HL-60/S4 treated with phorbol 12-myristate 13-acetate at 8.2 ng/mL for 4 days and 3 days (cell line): ENCODE results near the gene LVRN.
"Not testable (repeated sequence)": the region's sequence is repeated elsewhere in the genome, so short reads cannot be mapped to it uniquely, and the experiment has no call there.

Experiments
- in situ Hi-C: fragments of 300-500 bp; cut with MboI; formaldehyde crosslinking; loops from 2 replicates; pipeline ENCODE4 v1.15.0; 2022; ENCODE audit warnings: low sequenced_read_pairs

Gene LVRN, protein sequence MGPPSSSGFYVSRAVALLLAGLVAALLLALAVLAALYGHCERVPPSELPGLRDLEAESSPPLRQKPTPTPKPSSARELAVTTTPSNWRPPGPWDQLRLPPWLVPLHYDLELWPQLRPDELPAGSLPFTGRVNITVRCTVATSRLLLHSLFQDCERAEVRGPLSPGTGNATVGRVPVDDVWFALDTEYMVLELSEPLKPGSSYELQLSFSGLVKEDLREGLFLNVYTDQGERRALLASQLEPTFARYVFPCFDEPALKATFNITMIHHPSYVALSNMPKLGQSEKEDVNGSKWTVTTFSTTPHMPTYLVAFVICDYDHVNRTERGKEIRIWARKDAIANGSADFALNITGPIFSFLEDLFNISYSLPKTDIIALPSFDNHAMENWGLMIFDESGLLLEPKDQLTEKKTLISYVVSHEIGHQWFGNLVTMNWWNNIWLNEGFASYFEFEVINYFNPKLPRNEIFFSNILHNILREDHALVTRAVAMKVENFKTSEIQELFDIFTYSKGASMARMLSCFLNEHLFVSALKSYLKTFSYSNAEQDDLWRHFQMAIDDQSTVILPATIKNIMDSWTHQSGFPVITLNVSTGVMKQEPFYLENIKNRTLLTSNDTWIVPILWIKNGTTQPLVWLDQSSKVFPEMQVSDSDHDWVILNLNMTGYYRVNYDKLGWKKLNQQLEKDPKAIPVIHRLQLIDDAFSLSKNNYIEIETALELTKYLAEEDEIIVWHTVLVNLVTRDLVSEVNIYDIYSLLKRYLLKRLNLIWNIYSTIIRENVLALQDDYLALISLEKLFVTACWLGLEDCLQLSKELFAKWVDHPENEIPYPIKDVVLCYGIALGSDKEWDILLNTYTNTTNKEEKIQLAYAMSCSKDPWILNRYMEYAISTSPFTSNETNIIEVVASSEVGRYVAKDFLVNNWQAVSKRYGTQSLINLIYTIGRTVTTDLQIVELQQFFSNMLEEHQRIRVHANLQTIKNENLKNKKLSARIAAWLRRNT

DNA sequence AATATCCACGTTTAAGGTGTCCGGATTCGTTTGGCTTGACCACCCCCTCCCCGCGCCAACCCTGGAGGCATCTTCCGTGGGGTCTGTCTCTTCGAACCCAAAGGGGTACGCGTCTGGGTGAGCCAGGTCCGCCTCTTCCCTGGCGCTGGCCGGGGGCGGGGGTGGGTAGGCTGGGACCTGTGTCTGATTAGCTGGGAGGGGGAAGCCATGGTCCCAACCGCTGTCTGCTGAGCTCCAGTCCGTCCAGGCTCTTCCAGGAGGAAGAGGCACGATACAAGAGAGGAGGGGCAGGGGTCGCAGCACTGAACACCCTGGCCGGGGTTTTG, at the start of gene LVRN:
Gene LVRN (plus strand): TSS at position 237 of the 326 bp plus-strand sequence. CDS start 143 bp downstream, outside the sequence.
- in situ Hi-C loops: no loop called here

DNA sequence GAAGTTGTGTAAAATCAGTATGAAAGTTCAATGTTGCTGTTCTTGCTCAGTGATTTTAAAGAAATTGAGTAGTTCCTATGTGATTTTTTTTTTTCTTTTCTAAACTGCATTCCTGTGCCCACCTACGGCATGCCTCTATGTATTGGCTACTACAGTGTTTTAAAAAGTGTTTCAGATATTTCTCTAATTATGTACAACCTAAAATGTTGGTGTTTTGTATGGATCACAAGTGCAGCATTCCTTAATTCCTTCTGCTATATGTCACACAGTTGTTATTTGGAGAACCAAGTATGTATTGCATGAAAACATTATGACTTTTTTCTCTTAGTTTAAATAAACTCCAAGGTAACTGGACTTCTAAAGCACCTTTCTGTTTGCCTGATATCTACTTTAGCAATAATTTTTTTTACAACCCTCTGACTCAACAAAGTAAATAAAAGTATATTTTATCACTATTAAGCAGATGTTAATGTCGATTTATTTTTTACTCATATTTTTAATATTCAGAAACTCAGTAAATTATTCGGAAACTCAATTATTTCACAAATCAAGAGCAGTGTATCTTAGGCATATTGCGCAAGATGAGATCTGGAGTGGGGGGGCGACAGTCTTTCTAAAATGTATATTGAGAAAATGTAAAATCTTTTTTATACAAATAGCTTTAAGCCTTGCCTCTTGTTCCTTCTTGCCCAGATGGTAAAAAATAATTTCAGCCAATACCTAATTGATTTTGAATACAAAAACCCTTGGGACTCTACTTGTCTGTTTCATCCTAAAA, 48.5 kb upstream of the LVRN start:
- in situ Hi-C loops: not testable (repeated sequence)

DNA sequence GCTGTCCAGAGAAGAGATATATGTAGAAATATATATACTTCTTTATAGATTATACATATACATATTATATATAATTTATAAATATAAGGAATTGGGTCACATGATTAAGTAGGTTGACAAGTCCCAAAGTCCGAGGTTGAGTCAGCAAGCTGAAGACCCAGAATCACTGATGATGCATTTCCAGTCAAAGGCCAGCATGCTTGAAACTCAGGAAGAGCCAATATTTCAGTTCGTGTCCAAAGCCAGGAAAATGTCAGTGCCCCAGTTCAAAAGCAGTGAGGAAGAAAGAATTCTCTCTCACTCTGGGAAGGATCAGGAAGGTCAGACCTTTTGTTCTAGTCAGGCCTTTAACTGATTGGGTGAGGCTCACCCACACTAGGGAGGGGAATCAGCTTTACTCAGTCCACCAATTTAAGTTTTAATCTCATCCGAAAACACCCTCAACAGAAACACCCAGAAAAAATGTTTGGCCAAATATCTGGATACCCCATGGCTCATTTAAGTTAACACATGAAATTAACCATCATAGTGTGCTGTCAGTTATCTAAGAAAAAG, 42.0 kb upstream of the LVRN start:
- in situ Hi-C loops: no loop called here

DNA sequence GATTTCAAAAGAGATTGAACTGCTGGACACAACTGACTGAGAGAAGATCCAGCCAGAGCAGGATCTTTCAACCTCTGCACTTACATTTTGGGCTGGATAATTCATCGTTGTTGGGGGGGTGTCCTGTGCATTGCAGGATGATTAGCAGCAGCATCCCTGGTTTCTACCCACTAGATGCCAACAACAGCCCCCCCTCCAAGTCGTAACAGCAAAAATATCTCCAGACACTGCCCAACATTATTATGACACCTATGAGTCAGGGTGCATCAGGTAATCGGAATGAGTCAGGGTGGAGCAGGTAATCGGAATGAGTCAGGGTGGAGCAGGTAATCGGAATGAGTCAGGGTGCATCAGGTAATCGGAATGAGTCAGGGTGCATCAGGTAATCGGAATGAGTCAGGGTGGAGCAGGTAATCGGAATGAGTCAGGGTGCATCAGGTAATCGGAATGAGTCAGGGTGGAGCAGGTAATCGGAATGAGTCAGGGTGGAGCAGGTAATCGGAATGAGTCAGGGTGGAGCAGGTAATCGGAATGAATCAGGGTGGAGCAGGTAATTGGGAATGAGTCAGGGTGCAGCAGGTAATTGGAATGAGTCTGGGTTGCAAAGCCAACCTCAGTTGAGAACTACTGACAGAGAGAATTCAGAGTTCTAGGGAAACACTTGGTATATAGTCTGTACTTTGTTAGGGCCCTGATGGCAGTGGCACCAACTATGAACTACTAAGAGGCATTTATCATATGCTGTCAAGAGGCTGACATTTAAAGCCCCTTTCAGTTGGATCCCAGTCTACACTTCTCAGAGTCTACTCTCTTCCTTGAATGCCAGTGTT, 33.5 kb upstream of the LVRN start:
- in situ Hi-C loops: not testable (repeated sequence)

DNA sequence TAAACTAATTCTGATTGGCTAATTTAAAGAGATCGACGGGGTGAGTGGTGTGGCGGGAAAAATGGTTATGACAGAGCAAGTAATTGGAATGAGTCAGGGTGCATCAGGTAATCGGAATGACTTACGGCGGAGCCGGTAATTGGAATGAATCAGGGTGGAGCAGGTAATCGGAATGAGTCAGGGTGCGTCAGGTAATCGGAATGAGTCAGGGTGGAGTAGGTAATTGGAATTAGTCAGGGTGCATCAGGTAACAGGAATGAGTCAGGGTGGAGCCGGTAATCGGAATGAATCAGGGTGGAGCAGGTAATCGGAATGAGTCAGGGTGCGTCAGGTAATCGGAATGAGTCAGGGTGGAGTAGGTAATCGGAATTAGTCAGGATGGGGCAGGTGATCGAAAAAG, 32.1 kb upstream of the LVRN start:
- in situ Hi-C loops: not testable (repeated sequence)

GRCh38 chr5:115930630-115931337, 31.5 kb upstream of the LVRN start:
- in situ Hi-C loops: no loop called here

DNA sequence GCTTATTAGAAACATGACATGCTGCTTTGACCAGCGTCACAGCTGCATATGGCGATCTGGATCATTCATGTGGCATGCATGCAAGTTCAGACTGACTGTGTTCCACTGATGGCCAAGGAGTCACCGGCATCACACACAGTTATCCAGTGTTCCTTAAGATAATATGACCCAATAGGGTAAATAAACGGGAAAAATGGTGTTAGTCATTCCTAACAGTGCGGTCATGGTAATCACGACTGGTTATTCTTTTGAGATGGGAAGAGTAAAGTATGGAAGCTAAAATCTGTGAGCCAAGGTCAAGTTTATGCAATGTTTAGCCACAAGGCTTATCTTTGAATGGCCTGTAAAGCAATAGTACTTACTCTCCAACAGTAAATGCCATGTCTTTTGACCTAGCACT, 29.3 kb upstream of the LVRN start:
- in situ Hi-C loops: no loop called here

DNA sequence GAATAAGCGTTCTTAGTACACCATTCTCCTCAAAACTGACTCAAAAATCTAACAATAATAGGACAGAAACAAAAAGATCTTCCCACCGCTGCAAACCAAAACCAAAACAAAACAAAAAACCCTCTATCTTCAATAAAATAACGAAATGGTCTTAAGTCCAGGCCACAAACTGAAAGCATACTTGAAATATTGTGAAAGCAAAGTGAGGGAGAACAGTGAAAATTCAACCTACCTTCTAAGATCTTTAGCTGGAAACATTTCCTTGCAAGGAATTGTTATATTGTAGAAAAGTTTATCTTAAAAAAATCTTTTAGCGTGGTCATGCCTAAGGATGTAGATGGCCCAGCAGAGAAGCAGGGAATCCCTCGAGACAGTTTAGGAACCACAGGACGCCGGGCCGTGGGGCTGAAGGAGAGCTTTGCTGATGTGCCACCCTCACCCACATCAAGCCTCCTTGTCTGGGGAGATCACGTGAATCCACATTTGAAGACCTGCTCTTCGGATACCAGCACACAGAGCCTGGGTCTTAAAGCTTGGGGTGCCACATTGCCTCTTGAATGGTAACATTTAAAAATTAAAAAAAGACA, 27.8 kb upstream of the LVRN start:
- in situ Hi-C loops: no loop called here

DNA sequence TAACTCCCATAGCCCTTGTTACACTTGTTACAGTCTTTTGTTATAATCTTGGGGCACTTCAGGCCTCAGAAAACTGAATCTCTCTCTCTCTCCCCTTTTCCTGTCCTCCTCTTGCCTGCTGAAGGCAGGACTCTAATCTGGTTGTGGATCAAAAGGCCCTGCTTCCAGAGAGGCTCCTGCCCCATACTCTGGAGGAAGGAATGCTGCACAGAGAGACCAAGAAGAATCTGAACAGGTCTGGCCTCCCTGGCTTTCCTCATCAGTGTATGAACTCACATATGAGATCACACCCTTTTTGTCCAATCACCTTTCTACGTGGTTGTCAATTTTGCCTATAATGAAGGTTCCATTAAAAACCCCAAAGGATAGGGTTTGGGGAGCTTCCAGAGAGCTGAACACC, 26.2 kb upstream of the LVRN start:
- in situ Hi-C loops: no loop called here

- in situ Hi-C loops: no loop called here
These were observed 23.2 kb upstream of the LVRN start for GRCh38 chr5:115939059-115939458.

DNA sequence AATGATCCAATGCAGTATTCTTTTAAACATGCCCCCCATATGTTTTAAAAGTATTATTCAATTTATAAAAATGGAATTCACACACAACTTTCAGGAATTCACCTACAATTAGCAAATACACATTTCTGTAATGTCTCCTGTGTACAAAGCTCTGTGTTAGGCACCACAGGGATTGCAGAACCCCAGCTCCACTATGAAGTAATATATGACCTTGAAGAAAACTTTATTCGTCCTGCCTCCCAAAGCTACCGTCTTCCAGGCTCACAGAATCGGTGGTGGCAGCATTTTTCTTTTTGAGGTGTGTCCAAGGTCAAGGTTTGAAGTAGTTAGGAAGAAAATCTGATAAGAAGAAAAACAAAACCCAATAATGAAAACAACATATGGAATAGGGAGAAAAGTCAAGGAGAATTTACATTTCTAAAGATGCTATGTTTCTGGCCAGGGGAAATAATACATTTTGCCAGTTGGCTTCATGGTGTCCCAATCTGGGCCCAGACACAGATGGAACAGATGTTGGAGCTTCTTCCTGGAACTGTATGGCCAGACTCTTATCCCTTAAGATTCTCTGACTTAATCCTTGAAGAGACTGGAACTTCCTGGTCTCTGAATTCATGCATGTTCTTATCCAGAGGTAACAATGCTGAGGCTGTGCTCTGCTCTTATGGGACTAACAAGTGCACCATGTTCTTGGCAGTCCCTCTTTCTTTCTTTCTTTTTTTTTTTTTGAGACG, 22.0 kb upstream of the LVRN start:
- in situ Hi-C loops: no loop called here

- in situ Hi-C loops: no loop called here
These were observed 21.1 kb upstream of the LVRN start for GRCh38 chr5:115941051-115941675.

- in situ Hi-C loops: no loop called here
These were observed 17.8 kb upstream of the LVRN start for GRCh38 chr5:115944501-115944900.

- in situ Hi-C loops: no loop called here
These were observed 15.6 kb upstream of the LVRN start for GRCh38 chr5:115946655-115947054.

- in situ Hi-C loops: no loop called here
These were observed 15.0 kb upstream of the LVRN start for GRCh38 chr5:115947260-115947659.

DNA sequence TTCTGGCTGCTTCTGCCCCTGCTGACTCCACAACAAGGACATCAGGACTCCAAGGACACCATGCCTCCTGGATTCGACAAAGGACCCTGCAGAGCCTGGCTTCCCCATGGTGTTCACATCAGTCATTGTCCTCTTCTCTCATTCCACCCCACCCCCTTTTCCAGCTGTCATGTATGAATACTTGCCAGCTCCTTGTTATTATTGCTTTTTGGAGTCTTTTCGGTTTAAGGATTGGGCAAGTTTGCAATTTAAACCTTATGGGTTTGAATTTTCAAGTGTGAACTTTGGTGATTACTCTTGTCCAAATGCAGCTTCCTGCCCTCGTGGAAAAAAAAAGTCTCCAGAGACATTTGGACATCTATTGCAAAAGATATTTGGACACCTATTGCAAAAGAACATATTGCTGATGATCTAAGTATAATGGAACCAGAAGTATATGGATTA, 14.2 kb upstream of the LVRN start:
- in situ Hi-C loops: no loop called here

DNA sequence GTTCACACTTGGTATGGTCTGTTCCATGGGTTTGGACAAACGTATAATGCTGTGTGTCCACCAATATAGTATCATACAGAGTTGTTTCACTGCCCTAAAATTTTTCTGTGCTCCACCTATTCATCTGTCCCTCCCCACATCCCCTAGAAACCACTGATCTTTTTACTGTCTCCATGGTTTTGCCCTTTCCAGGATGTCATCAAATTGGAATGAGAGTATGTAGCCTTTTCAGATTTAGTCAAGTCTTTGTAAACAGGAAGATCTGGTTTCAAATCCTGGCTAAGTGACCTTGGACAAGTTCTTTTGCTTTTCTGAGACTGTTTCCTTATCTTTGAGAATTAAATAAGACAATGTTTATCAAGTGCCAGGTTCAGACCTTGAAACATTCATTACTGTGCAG, 13.2 kb upstream of the LVRN start:
- in situ Hi-C loops: no loop called here

DNA sequence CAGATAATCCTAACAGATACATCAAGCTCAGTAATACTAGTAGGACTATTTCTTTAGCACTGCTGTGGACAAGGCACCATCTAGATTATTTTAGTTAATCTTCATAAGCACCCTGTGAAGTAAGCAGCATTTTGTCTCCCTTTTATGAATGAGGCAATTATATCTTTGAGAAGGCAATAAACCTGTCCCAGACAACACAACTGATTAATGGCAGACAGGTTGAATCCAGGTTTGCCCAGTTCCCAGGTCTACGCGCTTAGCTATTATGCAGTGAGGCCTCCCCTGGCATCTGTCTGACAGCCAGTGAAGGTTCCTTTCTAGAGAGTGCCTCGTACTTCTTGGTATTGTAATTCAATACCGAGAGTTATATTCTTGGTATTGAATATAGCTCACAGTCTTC, 9.7 kb upstream of the LVRN start:
- in situ Hi-C loops: no loop called here
